SIG-M5 treated with dmso at 0.1 percent for 504 hours (cell line): Measurements from ENCODE around the gene SPRN.
"Not testable (repeated sequence)": the region's sequence is repeated elsewhere in the genome, so short reads cannot be mapped to it uniquely, and the experiment has no call there.

Experiments
- DNase-seq: peaks from one replicate; lab custom pipeline; 2025; ENCODE audit not compliant: unreplicated experiment; lab: John Stamatoyannopoulos, UW

Gene SPRN

DNA sequence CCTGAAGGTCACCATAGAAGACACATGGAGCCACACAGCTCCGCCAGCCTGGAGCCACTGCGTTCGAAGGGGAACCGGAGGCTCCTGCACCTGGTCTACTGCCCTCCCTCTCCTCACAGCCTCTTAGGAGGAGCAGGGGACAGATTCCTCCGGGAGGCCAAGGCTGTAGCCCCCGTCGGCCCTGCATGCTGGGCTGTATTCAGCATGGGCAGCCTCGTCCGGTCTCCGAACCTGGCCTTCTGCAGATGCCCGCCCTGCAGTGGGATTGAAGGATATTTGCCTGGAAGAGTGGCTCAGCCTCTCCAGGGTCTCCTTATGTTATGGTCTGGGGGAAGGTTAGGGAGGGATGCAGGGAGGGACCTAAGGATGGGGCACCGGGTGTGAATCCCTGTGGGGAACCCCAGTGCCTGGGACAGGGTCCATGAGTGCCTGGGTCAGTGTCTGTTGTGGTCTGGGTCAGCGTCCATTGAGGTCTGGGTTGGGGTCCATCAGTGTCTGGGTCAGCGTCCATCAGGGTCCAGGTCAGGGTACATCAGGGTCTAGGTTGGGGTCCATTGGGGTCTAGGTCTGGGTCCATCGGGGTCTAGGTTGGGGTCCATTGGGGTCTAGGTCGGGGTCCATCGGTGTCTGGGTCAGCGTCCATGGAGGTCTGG, 16.3 kb upstream of the SPRN start:
- DNase-seq, result no peak

DNA sequence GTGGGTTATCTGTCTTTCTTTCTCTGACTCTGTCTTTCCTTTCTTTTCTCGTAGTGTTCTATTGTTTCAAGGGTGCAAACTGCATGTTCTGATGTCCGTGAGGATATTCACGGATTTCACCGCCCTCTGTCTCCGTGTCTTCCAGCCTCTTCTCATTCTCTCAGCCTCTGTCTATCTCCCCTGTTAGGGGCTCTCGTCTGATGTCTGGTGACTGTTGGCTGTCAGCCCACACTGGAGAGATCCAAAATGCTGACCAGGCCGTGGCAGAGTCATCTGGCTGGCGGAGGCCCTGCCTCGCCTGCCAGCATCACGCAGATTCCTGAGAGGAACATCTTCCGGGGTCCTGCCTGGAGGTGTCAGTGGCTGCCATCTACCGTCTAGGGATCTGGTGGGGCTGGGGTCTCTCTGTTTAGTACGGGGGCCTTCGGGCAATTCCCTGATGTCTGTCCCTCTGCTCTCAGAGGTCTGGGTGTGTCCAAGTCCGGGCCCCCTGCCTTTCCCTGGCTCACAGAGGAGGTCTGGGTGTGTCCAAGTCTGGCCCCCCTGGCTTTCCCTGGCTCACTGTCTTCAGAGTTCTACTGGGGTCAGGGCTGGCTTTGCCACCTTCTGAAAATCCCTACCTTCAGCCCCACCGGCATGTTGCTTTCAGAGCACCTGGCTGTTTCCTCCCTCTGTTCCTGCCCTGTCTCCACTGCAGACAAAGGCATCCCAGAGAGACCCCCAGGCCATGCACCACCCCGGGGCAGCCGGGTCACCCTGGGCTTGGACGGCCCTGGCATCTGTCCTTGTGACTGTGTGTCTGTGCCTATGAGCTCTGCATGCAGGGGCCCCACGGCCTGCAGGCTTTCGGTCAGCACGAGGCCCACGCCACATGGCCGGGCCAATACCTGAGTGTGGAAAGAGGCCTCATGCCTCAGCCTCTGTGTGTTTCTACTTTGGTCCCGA, 15.4 kb upstream of the SPRN start:
- no peak for DNase-seq

DNA sequence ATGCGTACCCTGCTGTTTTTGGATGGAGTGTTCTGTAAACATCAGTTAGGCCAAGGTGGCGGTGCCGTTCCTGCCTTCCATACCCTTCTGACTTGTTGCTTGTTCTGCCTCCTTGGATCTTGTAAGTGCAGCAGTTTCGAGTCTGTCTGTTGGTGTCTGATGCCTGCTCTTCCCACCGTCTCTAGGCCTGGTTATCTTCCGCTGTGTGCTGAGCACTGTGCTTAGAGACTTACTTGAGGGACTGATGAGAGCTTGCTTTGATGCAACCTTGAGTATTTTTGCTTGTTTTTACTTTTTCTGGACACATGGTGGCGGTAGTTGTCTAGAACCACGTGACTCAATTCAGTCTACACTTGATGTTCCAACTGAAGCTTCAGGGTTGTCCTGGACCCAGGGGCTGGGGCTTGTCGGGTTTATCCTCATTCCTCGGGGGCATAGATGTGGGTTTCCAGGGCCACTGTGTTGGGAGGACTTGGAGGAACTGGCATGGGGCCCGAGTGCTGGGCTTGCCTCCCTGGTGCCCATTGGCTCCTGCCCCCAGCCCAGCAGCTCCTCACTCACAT, 14.4 kb upstream of the SPRN start:
- peak; percentile 68 for DNase-seq

DNA sequence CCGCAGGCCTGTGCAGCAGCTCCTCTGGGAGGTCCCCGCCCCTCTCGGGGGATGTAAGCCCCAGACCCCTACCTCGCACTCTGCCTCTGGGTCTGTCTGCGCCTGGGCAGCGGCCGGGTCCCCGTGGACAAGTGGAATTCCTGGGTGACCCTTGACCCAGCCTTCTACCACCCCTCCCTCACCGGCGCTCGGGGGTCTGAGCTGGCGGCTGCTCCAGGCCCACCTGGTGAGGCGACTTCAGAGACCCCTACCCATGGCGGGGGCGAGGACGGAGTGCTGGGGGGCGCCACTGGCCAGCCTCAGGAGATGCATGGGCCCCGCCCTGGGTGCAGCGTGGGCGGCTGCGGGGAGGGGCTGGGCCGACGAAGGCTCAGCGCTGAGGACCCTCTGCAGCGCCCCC, 8.4 kb upstream of the SPRN start:
- DNase-seq, result not testable (repeated sequence)

DNA sequence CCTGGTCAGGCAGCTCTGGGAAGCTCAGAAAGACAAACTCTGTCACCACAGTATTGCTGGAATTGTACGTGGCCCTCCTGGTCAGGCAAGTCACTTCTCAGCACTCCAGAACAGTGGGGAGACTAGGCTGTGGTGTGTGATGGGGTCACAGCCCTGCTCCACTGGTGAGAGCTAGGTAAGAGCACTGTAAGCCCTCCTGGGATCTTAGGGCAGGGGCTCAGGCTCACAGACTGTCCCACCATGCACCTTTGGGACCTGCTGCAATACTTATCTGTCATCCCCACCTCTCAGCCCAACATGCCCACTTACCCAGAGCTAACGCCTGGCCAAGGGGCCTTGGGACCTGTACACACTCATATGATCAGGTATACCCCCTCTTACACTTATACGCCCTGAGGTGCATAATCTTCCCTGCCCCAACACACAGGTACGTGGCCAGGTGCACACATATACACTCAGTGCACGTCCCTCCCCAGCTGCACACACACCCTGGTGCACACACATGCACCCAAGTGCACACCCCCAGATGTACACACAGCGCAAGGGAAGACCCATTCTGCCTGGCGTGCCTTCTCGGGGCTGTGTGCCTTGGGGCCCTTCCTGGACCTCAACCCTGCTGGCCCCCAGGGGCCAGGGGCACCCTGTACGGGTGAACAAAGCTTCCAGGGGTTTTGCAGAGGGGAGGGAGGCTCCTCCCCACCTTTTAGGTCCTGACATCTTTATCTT, 7.6 kb upstream of the SPRN start:
- not testable (repeated sequence) for DNase-seq

DNA sequence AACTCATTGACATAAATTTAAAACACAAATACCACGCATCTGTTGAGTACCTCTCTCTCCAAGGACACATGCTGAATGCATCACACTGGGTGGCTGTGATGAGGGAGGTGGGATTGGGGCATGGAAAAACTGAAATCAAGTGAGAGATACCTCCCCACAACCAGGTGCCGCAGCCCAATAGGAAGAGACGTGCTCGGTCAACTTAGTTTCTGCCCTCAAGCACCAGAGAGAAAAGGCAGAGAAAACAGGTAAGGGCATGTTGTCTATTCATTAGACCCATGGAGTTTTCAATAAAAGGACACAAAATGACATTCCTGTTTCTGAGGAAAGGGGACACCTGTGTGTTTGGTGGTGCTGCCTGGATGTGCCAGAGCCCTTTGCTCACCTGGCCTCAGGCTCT, 5.1 kb upstream of the SPRN start:
- DNase-seq, result not testable (repeated sequence)

DNA sequence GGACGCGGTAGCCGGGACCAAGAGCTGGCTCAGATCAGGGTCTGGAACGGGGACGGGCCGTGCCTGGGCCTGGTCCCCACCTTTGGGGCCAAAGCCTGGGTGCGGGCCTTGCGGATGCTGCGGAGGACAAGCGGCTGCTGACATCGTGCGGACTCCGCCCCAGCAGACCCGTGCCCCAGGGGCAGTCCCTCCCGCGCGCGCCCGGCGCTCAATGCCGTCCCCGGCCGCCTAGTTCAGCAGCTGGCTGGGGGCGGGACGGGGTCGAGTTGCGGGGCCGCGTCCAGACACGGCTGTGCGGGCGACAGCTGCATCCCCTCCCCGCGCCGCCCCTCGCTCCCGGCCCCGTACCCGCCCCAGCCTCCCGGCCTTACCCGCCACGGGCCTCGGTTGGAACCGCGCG, 323 bp downstream of the SPRN start:
- DNase-seq, result not testable (repeated sequence)

DNA sequence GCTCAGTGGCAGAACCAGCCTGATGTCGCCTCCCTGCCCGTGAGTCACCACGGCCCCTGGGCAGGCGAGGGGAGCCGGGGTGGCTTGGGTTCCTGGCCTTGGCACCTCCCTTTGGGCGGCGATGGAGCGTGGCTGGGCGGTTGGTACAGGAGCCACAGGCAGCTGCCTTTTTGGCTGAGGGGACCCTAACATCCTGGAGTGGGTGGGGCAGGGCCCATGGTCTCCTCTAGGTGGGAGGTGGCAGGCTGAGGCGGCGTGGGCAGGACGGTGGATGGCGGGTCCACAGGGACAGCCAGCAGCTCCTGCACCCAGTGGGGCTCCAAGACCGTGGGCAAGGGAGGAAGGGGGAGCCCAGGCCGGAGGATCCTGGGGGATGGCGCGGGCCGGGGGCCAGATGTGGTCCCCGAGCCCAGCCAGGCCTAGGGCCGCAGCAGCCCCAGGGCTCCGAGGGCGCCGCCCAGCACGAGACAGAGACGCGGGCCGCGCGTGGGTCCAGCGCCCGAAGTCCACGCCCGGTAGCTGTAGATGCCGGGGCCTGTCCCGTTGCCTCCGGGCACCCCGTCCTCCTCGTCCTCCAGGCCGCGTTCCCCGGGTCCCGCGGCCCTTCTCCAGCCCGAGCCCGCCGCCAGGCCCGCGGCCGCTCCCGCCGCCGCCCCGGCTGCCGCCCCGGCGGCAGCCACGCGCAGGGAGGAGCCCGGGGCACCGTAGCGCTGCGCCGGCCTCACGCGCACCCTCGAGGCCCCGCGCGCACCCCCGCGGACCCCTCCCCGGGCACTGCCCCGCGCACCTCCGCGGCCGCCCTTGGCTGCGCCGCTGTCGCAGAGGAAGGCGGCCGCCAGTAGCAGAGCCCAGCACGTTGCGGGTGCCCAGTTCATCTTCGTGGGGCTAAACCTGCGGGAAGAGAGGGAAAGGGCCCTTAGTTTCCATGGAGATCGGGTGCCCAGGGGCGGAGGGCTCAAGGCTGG, 1.3 kb downstream of the SPRN start:
- DNase-seq, result no peak

DNA sequence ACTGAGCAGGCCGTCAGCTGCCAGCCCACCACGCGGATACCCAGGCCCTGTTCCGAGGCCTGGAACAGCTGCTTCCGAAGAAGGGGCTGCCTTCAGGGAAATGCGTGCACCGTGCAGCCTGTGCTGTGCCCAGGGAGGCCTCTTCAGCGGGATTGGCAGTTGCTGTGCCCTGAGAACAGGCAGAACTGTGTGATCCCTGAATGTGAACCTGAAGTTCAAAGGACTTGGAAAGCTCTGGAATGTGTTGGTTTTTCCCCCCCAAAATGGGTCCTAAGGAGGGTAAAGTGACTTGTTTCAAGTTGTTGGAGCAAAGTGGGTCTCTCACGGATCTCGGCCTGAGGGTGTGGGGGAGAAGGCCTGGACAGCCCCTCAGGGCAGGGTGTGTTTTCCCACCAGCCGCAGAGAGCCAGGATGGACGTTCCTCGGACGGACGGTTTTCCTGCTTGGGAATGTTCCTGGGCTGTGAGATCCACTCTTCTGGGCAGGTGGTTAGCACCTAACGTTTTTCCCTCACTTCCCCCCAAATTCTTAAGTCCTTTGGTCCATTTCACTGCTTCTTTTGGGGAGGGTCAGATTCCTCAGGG, 2.1 kb downstream of the SPRN start:
- DNase-seq, result no peak

DNA sequence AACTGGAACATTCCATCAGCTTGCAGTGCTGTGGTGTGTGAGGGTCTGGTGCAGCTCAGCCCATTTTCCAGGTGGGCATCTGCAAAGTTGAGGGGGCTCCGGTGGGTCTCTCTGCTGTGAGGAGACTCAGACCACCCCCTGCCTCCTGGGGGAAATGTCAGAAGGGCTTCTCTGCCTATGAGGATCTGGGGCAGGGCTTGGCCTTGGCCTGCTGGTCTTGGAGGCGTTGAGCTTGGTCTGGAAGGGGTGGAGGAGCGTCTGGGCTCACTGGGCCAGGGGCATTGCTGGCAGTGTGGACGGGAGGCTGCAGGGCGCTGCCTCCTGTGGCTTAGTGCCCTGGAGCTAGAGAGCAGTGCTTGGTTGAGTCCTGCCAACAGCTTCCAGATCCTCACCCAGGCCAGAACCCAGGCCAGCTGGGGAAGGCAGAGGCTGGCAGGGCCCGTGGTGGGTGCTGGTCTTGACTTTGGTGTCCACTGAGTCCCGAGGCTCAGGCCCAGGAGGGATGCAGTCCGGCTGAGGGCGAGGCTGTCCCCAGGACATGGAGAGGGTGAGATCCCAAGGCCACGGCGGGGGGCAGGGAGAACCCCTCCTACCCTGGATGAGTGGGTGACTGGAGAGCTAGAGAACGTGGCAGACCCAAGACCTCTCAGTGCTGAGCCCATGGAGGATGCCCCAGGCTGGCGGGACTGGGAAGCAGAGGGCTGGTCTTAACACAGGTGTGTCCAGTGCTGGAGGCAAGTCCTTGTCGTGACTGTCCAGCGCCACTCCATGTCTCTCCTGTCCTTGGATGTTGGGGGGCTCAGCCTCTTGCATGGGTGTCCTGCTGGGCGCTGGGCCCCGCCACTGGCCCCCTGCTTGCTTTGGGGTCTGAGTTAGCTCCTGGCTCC, 2.8 kb downstream of the SPRN start:
- no peak for DNase-seq

DNA sequence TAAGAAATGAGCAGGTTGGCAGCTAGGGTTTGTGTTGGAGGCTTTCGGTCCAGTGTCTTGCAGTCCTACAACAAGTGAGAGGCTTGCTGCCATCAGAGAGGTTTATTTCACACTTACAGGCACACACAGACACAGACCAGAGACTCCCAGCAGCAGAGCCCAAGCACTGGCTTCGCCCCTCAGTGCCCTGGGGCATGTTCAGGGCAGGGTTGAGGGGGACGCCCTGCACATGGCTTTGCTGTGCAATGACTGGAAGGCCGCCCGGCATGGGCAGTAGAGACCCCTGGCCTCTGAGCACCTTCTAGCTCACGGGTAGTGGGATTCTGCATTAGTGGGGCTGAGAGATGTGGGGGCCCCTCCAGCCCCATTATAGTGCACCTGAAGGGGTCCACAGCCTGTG, 3.8 kb downstream of the SPRN start:
- no peak for DNase-seq

DNA sequence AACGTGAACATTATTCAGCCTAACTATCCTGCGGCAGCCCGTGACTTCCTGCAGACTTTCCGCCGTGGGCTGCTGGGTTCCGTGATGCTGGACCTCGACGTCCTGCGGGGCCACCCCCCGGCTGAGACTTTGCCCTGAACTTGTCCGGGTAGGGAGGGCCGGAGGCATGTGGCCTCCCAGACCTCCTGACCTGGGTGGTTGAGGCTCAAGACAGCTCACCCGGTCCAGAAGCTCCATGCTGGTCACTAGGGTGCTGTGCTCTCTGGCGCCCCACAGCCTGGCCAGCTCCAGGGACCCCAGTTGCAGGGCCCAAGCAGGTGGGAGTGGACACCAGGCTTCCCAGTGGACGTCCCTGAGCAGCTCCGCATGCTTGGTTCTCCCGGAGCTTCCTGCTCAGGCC, 4.4 kb downstream of the SPRN start:
- DNase-seq, result no peak

DNA sequence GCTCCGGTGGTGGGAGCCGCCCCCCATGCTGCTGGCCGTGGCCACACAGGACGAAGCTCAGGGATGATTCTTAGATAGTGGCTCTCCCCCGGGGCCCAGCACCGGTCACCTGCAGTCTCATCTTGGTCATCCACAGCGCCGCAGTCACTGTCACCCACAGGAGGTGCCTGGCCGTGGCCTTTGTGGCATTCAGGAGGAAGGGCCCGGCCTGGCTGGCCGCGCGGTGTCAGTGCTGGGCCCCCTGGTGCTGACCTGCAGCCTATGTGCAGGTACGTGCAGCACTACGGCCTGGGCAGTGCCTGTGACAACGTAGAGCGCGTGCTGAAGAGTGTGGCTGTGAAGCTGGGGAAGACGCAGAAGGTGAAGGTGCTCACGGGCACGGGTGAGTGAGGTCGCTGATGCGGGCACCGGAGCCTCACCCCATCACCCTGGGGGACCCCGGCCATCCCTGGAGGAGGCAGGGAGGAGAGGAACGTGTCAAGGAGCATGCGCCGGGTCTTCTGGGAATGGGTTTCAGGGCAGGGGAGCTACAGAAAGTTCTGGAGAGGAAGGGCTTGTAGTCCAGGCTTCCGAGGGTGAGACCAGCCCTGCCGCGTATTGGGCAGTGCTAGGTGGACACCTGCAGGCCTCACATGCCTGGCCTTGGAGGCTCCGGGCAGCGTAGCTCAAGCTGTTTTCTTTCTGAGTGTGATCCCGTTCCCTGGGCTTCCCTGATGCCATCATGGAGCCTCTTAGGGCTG, 5.0 kb downstream of the SPRN start:
- no peak for DNase-seq

DNA sequence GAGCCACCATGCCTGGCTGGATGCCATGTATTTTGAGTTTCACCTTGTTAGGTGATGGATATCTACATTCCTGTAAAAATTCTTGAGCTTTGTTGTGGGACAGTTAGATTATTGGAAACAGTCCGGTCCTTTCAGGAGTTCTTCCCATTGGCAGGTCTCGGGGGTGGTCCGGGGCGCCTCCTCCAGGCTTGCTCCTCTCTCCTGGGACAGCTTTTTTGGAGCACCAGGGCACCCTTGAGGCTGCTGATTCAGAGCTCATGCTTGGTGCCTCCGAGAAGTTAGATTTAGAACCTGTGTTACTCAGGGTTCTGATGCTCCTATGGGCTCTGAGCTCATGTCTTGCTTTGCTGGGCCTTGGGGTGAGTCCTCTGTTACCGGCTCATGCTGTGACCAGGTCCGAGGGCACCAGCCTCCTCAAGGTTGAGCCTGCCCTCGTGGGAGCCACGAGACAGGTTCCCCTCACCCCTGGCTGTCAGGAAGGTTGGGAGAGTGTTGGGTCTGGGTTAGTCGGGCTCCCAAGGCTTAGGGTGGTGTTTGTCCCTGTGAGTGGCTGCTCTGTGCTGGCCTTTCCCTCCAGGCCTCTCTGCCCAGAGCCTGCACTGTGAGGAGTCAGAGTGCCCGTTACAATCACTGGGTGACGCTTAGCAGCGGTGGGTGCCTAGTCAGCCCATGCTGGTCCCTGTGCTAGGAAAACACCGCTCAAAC, 6.0 kb downstream of the SPRN start:
- no peak for DNase-seq

DNA sequence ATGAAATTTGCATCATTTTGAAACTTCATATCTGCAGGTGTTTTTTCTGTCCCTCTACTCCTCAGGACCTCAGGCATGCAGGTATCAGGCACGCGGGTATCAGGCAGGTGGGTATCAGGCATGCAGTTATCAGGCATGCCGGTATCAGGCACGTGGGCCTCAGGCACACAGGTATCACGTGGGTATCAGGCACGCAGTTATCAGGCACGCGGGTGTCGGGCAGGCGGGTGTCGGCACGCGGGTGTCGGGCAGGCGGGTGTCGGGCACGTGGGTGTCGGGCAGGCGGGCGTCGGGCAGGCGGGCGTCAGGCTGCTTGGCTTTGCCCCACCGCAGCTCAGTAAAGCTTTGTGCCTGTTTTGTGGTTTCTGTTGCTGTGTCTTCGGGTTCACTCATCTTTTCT, 8.7 kb downstream of the SPRN start:
- no peak for DNase-seq

DNA sequence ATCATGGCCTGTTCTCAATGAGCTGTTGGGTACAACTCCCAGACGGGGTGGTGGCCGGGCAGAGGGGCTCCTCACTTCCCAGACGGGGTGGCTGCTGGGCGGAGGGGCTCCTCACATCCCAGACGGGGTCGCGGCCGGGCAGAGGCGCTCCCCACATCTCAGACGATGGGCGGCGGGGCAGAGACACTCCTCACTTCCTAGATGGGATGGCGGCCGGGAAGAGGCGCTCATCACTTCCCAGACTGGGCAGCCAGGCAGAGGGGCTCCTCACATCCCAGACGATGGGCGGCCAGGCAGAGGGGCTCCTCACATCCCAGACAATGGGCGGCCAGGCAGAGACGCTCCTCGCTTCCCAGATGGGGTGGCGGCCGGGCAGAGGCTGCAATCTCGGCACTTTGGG, 10.0 kb downstream of the SPRN start:
- not testable (repeated sequence) for DNase-seq

DNA sequence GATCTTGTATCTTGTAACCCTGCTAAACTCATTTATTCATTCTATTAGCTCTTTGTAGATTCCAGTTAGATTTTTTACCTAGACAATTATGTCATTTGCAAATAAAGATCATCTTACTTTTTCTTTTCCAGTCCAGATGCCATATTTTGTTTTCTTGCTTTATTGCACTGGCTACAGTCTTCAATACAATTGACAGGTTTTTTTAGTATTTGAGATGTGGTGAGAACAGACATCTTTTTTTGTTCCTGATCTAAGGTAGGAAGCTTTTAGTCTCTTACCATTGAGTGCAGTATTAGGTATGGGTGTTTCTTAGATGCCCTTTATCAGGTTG, 12.1 kb downstream of the SPRN start:
- no peak for DNase-seq
